Small intestine (tissue), 7 donors: Measurements from ENCODE around the gene BCAR3. TPM values are rescaled to one million over a fixed set of nuclear protein-coding genes. Genes with fewer than 3 reads are reported as not detected.

Source experiments
- DNase-seq, 2 donors: peaks; one replicate each; pipeline versions ENCODE4 v3.0.0 to v3.0.0-alpha.2; 2013
- FAIRE-seq: peaks from 2 replicates; lab custom pipeline; 2012; peaks lifted over from hg19 to GRCh38; lab: Jason Lieb, UNC
- H3K27ac ChIP-seq, 3 donors: one replicate each; pipeline ENCODE4 v1.5.1; 2013; ENCODE audit warnings: low read length in 2 of 3, mild to moderate bottlenecking in 2 of 3, control low read depth in 1 of 3, inconsistent platforms in 1 of 3, low read depth in 1 of 3, moderate library complexity in 1 of 3
- H3K27me3 ChIP-seq, 3 donors: one replicate each; pipeline ENCODE4 v1.6.1; 2013; ENCODE audit warnings: low read length in 3 of 3, inconsistent platforms in 1 of 3; ENCODE audit not compliant: control insufficient read depth in 3 of 3, insufficient read depth in 3 of 3
- H3K36me3 ChIP-seq, 3 donors: one replicate each; pipeline ENCODE4 v1.6.1; 2013; ENCODE audit warnings: low read length in 3 of 3, inconsistent platforms in 1 of 3, low read depth in 1 of 3, mild to moderate bottlenecking in 1 of 3, moderate library complexity in 1 of 3; ENCODE audit not compliant: control insufficient read depth in 3 of 3, insufficient read depth in 2 of 3
- H3K4me1 ChIP-seq, 3 donors: one replicate each; pipeline ENCODE4 v1.6.1; 2013; ENCODE audit warnings: low read length in 2 of 3, inconsistent platforms in 1 of 3, low read depth in 1 of 3, mild to moderate bottlenecking in 1 of 3, moderate library complexity in 1 of 3; ENCODE audit not compliant: control insufficient read depth in 3 of 3, insufficient read depth in 2 of 3
- H3K4me3 ChIP-seq, 3 donors: one replicate each; pipeline ENCODE4 v1.5.1; 2013; ENCODE audit warnings: low read length in 3 of 3, control low read depth in 1 of 3, inconsistent platforms in 1 of 3, low read depth in 1 of 3, mild to moderate bottlenecking in 1 of 3, moderate library complexity in 1 of 3
- H3K9me3 ChIP-seq, 2 donors: one replicate each; pipeline ENCODE4 v1.6.1; 2013; ENCODE audit warnings: low read depth in 1 of 2, low read length in 1 of 2; ENCODE audit not compliant: control insufficient read depth in 2 of 2, insufficient read depth in 1 of 2
- WGBS, 3 donors: extraction: QIAGEN DNeasy Blood & Tissue Kit; methylation state at CpG; one replicate each; pipeline ENCODE4 v1.1.7; 2013; 5-methylcytosine and 5-hydroxymethylcytosine counted together
- polyA plus RNA-seq, 4 donors: library from polyadenylated mRNA; stranded (reverse) in 3 of 4; unstranded in 1 of 4; fragments of 200-250 nt in 3 of 4; fragments of 120-200 nt in 1 of 4; gene quantifications; one replicate each; pipeline versions ENCODE4 v1.2.1 to v1.2.3, GENCODE V29; 2013
- donor health status: healthy with polysubstance abuse.
- donor health status: control.
- donor health status: control.
- donor health status: Bipolar disorder and iron deficiency.
- donor health status: healthy.

The BCAR3 gene
- polyA plus RNA-seq, 4 donors = 15.9 to 26.2 (median 20.1) TPM

- H3K9me3 ChIP-seq = no peaks in the 10 kb centered on the region
- peak overlapping the region in 2 of 3 donors; percentile 17 to 63 for H3K4me3 ChIP-seq
- DNase-seq (peak; percentile 94 to 99), FAIRE-seq (no peak)
- WGBS, 3 donors = 11 to 62% (median 38%) methylated on average over 13 of the region's 13 CpGs
- peak overlapping the region; percentile 75 to 97 (median 85) for H3K27ac ChIP-seq
- H3K36me3 ChIP-seq = peaks cover 0 to 45% (median 0%) of the 10 kb centered on the region in 3 donors
- H3K4me1 ChIP-seq = peaks cover 0 to 57% (median 2%) of the 10 kb centered on the region in 3 donors
- no peaks in the 10 kb centered on the region for H3K27me3 ChIP-seq
Measured at GRCh38 chr1:93585059-93585966, 96.3 kb downstream of the BCAR3 start.

DNA sequence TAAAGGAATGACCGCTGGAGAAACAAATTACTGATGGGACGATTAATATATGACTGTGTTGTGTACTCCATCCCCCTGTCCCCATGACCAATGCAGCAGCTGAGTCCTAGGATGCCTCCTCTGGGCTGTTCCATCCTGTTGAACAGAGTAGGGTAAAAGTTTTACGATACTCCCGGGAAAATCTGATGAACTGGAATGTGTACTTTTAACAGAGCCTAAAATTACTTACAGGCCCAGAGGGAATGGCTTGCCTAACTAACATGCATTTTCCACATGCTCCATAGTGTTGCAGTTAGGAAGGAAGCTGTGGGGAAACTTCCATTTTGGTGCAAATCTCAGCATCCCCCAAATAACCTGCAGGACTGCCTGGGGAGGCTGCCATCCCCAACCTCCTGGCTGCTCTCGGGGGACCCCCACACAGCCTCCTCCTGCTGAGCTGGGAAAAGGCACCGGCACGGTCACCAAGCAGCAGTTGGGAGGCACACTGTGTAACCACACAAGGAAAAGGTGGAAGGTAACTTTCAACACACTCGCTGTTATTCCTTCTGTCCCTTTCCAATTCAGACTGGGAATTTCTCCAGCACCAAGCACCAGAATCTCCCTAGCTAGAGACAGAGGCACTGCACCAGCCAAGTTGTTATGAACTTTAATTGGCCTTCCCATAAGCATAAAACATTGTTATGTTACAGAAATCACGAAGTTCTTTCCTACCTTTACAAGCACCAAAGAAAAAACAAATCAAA, 97.2 kb downstream of the BCAR3 start:
- whole genome bisulfite sequencing, 3 donors = 20 to 56% (median 32%) methylated on average over 9 of the region's 9 CpGs
- Histone ChIP-seq H3K27me3 (no peaks in the 10 kb centered on the region), H3K9me3 (no peaks in the 10 kb centered on the region), H3K27ac (peak overlapping the region; percentile 75 to 97 (median 85)), H3K4me3 (peak overlapping the region; percentile 9 to 63 (median 33)), H3K36me3 (peaks cover 0 to 51% (median 0%) of the 10 kb centered on the region in 3 donors), H3K4me1 (peaks cover under 1 to 66% (median 6%) of the 10 kb centered on the region in 3 donors)
- FAIRE-seq (no peak), DNase-seq (peak; percentile 30 to 44)

DNA sequence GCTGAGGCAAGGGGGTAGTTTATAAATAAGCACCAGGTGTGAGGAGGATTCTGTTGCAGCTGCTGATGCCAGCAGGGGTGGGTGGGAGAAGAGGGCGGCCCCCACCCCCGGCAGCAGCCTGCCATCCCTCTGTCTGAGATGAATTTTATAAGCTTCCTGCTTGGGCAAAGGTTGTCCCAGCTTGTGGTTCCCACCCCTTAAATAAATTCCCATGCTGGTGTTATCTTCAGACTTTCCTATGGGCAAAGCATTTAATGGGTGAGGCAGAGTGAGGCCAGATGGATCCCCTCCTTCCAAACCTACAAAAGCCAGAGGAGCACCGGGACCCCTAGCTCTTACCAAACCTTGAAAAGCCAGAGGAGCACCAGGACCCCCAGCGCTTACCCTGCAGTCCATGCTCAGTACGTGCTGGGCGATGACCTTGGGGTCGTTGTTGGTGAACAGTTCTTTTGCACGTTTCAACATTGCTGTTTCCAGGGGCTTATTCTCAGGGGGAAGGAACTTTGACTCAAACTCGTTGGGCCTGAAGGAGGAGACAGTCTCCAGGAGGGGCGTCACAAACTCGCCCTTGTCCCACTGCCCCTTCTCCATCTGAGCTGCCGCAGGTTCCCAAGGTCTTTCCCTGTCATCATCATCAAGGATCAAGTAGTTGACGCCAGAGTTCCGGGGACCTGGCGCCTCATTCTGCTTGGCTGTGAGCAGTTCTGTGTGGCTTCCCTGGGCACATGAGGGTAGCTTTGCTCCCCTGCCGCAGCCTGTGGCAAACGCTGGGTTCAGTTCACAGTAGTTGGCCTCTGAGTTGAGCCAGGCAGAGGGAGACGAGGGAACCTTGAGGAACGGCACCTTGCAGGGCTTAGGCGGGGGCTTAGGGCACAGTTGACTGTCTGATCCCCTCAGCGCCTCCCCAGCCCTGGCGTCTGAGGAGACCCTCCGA, 99.5 kb downstream of the BCAR3 start:
- FAIRE-seq (no peak), DNase-seq (peak; percentile 86 to 87)
- H3K27ac ChIP-seq = peak overlapping the region; percentile 69 to 90 (median 82)
- no peaks in the 10 kb centered on the region for H3K27me3 ChIP-seq
- H3K36me3 ChIP-seq = peaks cover 0 to 48% (median 4%) of the 10 kb centered on the region in 3 donors
- 25 to 67% (median 46%) methylated on average over 23 of the region's 23 CpGs for WGBS, 3 donors
- no peaks in the 10 kb centered on the region for H3K9me3 ChIP-seq
- H3K4me3 ChIP-seq = peak overlapping the region in 2 of 3 donors; percentile 19 to 63
- peaks cover 4 to 76% (median 9%) of the 10 kb centered on the region in 3 donors for H3K4me1 ChIP-seq

DNA sequence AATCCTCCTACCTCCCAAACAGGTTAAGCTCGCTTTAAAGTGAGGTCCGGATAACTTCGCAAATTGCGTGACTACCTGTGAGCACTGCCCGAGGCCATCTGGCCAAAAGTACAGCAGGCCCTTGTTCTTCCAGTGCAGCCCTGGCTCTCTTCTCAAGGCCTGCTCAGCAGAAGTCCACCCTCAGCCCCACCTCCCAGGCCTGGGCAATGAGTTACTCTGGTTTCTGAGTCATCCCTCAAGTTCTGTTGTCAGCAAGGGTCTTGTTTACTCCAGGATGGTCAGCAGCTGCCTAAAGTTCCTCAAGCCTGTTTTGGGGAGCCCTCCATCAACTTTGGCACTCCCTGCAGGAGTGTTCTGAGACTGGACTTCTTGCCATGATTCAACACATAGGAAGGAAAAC, 101.7 kb downstream of the BCAR3 start:
- FAIRE-seq (no peak), DNase-seq (peak; percentile 50 to 61)
- Histone ChIP-seq H3K27me3 (no peaks in the 10 kb centered on the region), H3K9me3 (no peaks in the 10 kb centered on the region), H3K4me3 (no peak overlapping the region), H3K27ac (peak overlapping the region in 2 of 3 donors; percentile 69 to 82), H3K36me3 (peaks cover 0 to 64% (median 8%) of the 10 kb centered on the region in 3 donors), H3K4me1 (peaks cover 4 to 58% (median 9%) of the 10 kb centered on the region in 3 donors)
- 15 to 63% (median 40%) methylated on average over 5 of the region's 5 CpGs for WGBS, 3 donors

- no peak for FAIRE-seq
- DNase-seq = peak; percentile 56 to 59
- Histone ChIP-seq H3K27me3 (no peaks in the 10 kb centered on the region), H3K36me3 (peaks cover 0 to 71% (median 14%) of the 10 kb centered on the region in 3 donors), H3K9me3 (no peaks in the 10 kb centered on the region), H3K27ac (peak overlapping the region; percentile 6 to 82 (median 69)), H3K4me3 (peak overlapping the region in 1 of 3 donors; percentile 12), H3K4me1 (peaks cover 4 to 51% (median 9%) of the 10 kb centered on the region in 3 donors)
- WGBS, 3 donors = 60 to 72% (median 70%) methylated on average over 11 of the region's 11 CpGs
Measured at GRCh38 chr1:93578911-93579825, 102.5 kb downstream of the BCAR3 start.

GRCh38 chr1:93578433-93578830, 103.2 kb downstream of the BCAR3 start:
- Histone ChIP-seq H3K27ac (no peak overlapping the region), H3K9me3 (no peaks in the 10 kb centered on the region), H3K4me1 (peaks cover 4 to 44% (median 9%) of the 10 kb centered on the region in 3 donors), H3K4me3 (no peak overlapping the region), H3K27me3 (no peaks in the 10 kb centered on the region), H3K36me3 (peaks cover 0 to 65% (median 14%) of the 10 kb centered on the region in 3 donors)
- 89 to 92% (median 91%) methylated on average over 6 of the region's 6 CpGs for WGBS, 3 donors
- FAIRE-seq = no peak
- DNase-seq = no peak
